HCT116 (cell line): ENCODE data around the gene ANKRD13C.

Experiments
- EZH2 ChIP-seq: fragments of 200-600 bp; sonication (generic); IDR thresholded peaks from 2 replicates; pipeline ENCODE4 v1.6.1; 2017; ENCODE audit warnings: antibody characterized with exemption, mixed run types
- POLR2AphosphoS5 ChIP-seq: IDR thresholded peaks from 2 replicates; pipeline ENCODE4 v1.6.1; 2011; ENCODE audit warnings: mild to moderate bottlenecking, low read depth, low read length, moderate library complexity
- SP1 ChIP-seq: IDR thresholded peaks from 2 replicates; pipeline ENCODE4 v1.6.1; 2012; ENCODE audit warnings: low read depth
- TF ChIP-seq, protein P1 (sequence below), 3 experiments: fragments of 200-600 bp in 1 of 3; sonication (generic) in 1 of 3; IDR thresholded peaks in 2 of 3; conservative IDR thresholded peaks in 1 of 3; 2 replicates each; pipeline ENCODE4 v1.5.1; 2012 to 2017; ENCODE audit warnings: low read depth in 2 of 3, low read length in 2 of 3, antibody characterized with exemption in 1 of 3, borderline replicate concordance in 1 of 3, control low read depth in 1 of 3, mild to moderate bottlenecking in 1 of 3, mixed read lengths in 1 of 3, mixed run types in 1 of 3, moderate library complexity in 1 of 3; ENCODE audit not compliant: insufficient read depth in 1 of 3

DNA sequence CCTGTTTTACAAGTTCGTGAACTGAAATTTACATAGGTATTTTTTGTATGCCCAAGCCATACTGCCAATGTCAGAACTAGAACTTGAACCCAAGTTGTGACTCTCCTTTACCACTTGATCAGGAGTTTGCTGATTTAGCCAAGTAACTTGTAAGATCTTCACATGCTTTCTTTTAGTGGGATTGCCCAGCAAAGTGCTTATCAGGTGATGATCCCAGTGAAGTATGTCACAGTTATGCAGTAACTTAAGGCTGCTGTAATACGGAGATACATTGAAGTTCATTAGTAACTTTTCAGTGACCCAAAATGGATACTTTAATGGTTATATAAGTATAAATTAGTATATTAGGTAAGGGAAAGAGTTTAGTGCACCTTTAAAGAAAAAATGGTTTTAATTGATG lies 129.6 kb downstream of the ANKRD13C start:
- TF ChIP-seq EZH2 (no peak), POLR2AphosphoS5 (no peak), SP1 (no peak)
- TF ChIP-seq, protein P1, sequence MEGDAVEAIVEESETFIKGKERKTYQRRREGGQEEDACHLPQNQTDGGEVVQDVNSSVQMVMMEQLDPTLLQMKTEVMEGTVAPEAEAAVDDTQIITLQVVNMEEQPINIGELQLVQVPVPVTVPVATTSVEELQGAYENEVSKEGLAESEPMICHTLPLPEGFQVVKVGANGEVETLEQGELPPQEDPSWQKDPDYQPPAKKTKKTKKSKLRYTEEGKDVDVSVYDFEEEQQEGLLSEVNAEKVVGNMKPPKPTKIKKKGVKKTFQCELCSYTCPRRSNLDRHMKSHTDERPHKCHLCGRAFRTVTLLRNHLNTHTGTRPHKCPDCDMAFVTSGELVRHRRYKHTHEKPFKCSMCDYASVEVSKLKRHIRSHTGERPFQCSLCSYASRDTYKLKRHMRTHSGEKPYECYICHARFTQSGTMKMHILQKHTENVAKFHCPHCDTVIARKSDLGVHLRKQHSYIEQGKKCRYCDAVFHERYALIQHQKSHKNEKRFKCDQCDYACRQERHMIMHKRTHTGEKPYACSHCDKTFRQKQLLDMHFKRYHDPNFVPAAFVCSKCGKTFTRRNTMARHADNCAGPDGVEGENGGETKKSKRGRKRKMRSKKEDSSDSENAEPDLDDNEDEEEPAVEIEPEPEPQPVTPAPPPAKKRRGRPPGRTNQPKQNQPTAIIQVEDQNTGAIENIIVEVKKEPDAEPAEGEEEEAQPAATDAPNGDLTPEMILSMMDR (IDR thresholded peaks at IDR 0.05 in 2 of 3, conservative IDR thresholded peaks at IDR 0.05 in 1 of 3; ENCODE audit: borderline replicate concordance in 1 of 3, insufficient read depth in 1 of 3, low read depth in 2 of 3, low read length in 2 of 3) = no peak
